Ishikawa (cell line): Measurements from ENCODE around the gene GNAS.

Experiments used
- CEBPB ChIP-seq: IDR thresholded peaks from 2 replicates; pipeline ENCODE4 v1.6.1; 2012
- CREB1 ChIP-seq: IDR thresholded peaks from 2 replicates; pipeline ENCODE4 v1.6.1; 2012; ENCODE audit warnings: low read depth
- EGR1 ChIP-seq: IDR thresholded peaks from 2 replicates; pipeline ENCODE4 v1.6.1; 2012
- EP300 ChIP-seq: IDR thresholded peaks from 2 replicates; pipeline ENCODE4 v1.6.1; 2012; ENCODE audit warnings: borderline replicate concordance
- FOXM1 ChIP-seq: IDR thresholded peaks from 2 replicates; pipeline ENCODE4 v1.6.1; 2012; ENCODE audit warnings: low read depth, borderline replicate concordance
- MAX ChIP-seq: IDR thresholded peaks from 2 replicates; pipeline ENCODE4 v1.6.1; 2012
- NFIC ChIP-seq: IDR thresholded peaks from 2 replicates; pipeline ENCODE4 v1.6.1; 2012
- RAD21 ChIP-seq: IDR thresholded peaks from 2 replicates; pipeline ENCODE4 v1.6.1; 2012; ENCODE audit warnings: low read depth
- REST ChIP-seq: IDR thresholded peaks from 2 replicates; pipeline ENCODE4 v1.6.1; 2012; ENCODE audit warnings: low read depth, mild to moderate bottlenecking
- TAF1 ChIP-seq: IDR thresholded peaks from 2 replicates; pipeline ENCODE4 v1.6.1; 2012; ENCODE audit warnings: low read depth, mild to moderate bottlenecking
- TCF12 ChIP-seq: IDR thresholded peaks from 2 replicates; pipeline ENCODE4 v1.6.1; 2012; ENCODE audit warnings: low read depth
- TEAD4 ChIP-seq: IDR thresholded peaks from 2 replicates; pipeline ENCODE4 v1.6.1; 2012
- USF1 ChIP-seq: IDR thresholded peaks from 2 replicates; pipeline ENCODE4 v1.6.1; 2012
- YY1 ChIP-seq: IDR thresholded peaks from 2 replicates; pipeline ENCODE4 v1.6.1; 2012; ENCODE audit warnings: low read depth
- ZBTB7A ChIP-seq: IDR thresholded peaks from 2 replicates; pipeline ENCODE4 v1.6.1; 2012; ENCODE audit warnings: low read depth

The GNAS gene

GRCh38 chr20:58841539-58842264 lies 10.8 kb upstream of the GNAS start:
- no peak for TF ChIP-seq EGR1
- no peak for TF ChIP-seq TEAD4
- no peak for TF ChIP-seq FOXM1
- TF ChIP-seq YY1 = no peak
- TF ChIP-seq CREB1 = no peak
- TF ChIP-seq TAF1 = no peak
- no peak for TF ChIP-seq ZBTB7A
- no peak for TF ChIP-seq REST
- TF ChIP-seq MAX = no peak
- no peak for TF ChIP-seq CEBPB
- no peak for TF ChIP-seq USF1
- no peak for TF ChIP-seq TCF12
- no peak for TF ChIP-seq NFIC
- TF ChIP-seq RAD21 = no peak
- no peak for TF ChIP-seq EP300

GRCh38 chr20:58842276-58842675 lies 10.2 kb upstream of the GNAS start:
- TF ChIP-seq MAX = no peak
- no peak for TF ChIP-seq CEBPB
- TF ChIP-seq USF1 = no peak
- TF ChIP-seq EP300 = no peak
- TF ChIP-seq ZBTB7A = no peak
- TF ChIP-seq YY1 = no peak
- TF ChIP-seq FOXM1 = no peak
- no peak for TF ChIP-seq NFIC
- TF ChIP-seq EGR1 = no peak

- TF ChIP-seq ZBTB7A (no peak), YY1 (no peak), RAD21 (no peak), REST (no peak), TEAD4 (no peak), MAX (no peak), EGR1 (no peak), TCF12 (no peak)
These were observed 9.4 kb upstream of the GNAS start for GRCh38 chr20:58843128-58843556.

- no peak for TF ChIP-seq EP300
- no peak for TF ChIP-seq TEAD4
- no peak for TF ChIP-seq EGR1
- TF ChIP-seq USF1 = no peak
- no peak for TF ChIP-seq RAD21
- TF ChIP-seq NFIC = no peak
- no peak for TF ChIP-seq ZBTB7A
- no peak for TF ChIP-seq MAX
- no peak for TF ChIP-seq CREB1
- TF ChIP-seq TAF1 = no peak
- TF ChIP-seq REST = no peak
- no peak for TF ChIP-seq CEBPB
- no peak for TF ChIP-seq YY1
- no peak for TF ChIP-seq TCF12
- no peak for TF ChIP-seq FOXM1
These were observed 6.8 kb upstream of the GNAS start for GRCh38 chr20:58845706-58846105.
